NCI-H187 (cell line): ENCODE data around the gene IL13RA1.
"Not testable (repeated sequence)": the region's sequence is repeated elsewhere in the genome, so short reads cannot be mapped to it uniquely, and the experiment has no call there.

Source experiments
- DNase-seq, 2 experiments: peaks; one replicate each; lab custom pipeline; 2025; lab: John Stamatoyannopoulos, UW

IL13RA1 gene

DNA sequence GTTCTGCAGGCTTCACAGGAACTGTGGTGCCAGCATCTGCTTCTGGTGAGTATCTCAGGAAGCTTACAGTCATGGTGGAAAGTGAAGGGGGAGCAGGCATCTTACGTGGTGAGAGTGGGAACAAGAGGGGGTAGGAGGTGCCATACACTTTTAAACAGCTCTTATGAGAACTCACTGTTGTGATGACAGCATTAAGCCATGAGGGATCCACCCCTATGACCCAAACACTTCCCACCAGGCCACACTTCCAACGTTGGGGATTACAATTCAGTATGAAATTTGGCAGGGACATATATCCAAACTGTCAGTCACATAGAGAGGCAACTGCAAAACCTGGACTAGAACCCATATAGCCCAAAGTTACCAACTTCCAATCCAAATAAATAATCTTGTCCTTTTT is 53.1 kb downstream of the IL13RA1 start:
- no peak for DNase-seq

GRCh38 chrX:118780911-118781310 is 53.5 kb downstream of the IL13RA1 start:
- DNase-seq = no peak

GRCh38 chrX:118795528-118796280 is 68.3 kb downstream of the IL13RA1 start:
- DNase-seq = no peak

GRCh38 chrX:118802857-118803256 is 75.5 kb downstream of the IL13RA1 start:
- no peak for DNase-seq

- peak in 1 of 2 experiments; percentile 43 for DNase-seq
Measured at GRCh38 chrX:118807151-118808017, 80.0 kb downstream of the IL13RA1 start.

DNA sequence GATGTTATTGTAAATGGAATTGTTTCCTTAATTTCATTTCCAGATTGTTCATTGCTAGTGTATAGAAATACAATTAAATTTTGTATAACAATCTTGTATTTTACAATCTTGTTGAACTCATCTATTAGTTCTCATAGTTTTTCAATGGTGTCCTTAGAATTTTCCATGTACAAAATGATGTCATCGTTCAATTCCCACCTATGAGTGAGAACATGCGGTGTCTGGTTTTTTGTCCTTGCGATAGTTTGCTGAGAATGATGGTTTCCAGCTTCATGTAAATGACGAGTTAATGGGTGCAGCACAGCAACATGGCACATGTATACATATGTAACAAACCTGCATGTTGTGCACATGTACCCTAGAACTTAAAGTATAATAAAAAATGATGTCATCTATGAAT is 89.9 kb downstream of the IL13RA1 start:
- DNase-seq = not testable (repeated sequence)

GRCh38 chrX:118823263-118824172 is 96.1 kb downstream of the IL13RA1 start, which contains the start of gene ZCCHC12:
TSS of gene ZCCHC12 (plus strand) at chrX:118823824. CDS start at chrX:118825245, 1,421 bp downstream.
- DNase-seq = peak in 1 of 2 experiments; percentile 28

DNA sequence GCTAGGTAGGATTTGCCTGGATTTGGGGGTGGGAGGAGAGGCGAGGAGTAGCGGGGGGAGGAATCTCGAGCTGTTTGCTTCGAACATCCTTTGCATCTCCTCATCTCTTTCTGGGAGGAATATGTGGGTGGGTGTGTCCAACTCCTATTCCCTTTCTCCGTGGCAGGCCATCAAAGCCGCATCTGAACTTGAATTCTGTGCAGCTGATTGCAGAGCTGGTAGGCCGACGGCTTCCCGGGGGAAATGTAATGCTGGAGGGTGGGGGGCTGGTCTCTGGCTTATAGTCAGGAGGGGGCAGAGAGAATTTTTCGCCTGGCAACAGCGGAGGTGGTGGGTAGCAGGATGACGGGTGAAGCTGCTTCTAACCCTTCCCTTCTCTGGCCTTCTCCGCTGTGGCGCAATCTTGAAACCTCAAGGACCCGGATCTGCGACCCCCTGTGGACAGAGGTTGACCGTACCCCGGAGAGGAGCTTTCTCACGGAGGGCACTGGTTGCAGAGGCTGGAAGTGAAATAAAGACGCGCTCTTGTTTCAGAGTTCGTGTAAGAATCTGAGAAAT is 96.8 kb downstream of the IL13RA1 start:
- DNase-seq = no peak

DNA sequence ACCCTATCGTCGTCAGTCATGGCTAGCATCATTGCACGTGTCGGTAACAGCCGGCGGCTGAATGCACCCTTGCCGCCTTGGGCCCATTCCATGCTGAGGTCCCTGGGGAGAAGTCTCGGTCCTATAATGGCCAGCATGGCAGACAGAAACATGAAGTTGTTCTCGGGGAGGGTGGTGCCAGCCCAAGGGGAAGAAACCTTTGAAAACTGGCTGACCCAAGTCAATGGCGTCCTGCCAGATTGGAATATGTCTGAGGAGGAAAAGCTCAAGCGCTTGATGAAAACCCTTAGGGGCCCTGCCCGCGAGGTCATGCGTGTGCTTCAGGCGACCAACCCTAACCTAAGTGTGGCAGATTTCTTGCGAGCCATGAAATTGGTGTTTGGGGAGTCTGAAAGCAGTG is 97.8 kb downstream of the IL13RA1 start:
- DNase-seq = no peak

GRCh38 chrX:118839334-118839958 is 112.0 kb downstream of the IL13RA1 start:
- peak in 1 of 2 experiments; percentile 1 for DNase-seq
